HG02610 (cell line): ENCODE measurements around the gene MYOG.

Experiments
- ATAC-seq: cut with Tn5 transposase; IDR thresholded peaks from one replicate; pipeline ENCODE4 v1.9.1; 2021; ENCODE audit warnings: mild to moderate bottlenecking, moderate library complexity; ENCODE audit not compliant: unreplicated experiment

MYOG gene

DNA sequence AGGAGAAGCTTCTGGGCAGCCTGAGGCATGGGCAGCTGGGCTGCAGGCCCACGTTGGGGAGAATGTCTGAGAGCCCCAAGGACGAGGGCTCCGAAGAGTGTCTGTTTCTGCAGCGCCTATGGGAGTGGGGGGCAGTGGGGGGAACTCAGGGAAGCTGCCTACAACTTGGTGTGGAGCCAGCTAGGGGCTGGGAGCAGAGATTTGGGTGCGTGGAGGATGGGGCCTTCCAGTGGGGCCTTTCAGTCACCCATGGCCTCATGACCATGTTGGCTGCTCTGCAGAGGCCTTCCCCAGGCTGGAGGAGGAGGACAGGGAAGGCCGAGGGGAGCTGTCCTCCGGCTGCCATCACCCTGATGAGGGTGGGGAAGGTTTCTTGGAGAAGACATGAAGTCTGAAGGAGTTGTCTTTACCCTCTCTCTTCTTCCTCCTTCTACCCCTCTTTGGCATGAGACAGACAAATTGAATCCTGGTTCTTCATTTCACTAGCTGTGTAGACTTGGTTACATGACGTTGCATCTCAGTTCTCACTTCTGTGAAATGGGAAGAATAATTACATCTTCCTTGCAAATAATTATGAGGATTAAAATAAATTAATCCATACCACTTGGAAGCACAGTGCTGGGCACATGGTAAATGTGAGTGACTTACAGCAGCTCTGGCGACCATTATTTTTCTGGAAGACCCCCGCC, 51.2 kb downstream of the MYOG start:
- no peak for ATAC-seq

DNA sequence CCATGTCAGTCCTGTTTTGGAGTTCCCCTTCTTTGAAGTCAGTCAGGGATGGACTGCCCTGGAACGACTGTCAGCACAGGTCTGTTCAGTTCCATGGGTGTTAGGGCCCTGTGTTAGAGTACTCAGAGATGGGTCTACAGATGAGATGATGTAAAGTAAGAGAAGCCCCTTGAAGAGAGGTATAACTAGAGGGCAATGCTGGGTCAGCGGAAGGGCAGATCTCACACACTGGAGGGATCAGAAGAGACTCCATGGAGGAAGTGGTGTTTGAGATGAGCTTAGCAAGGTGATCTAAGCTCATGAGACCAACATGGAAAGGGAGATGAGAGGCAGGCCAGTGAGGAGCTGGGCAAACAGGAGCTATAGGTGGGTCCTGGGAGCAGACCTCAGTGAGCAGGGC, 51.9 kb downstream of the MYOG start:
- no peak for ATAC-seq

GRCh38 chr1:203033287-203033686, 52.5 kb downstream of the MYOG start:
- no peak for ATAC-seq
